RWPE2 (cell line): Measurements from ENCODE around the gene TMEM143.

Source experiments
- ATAC-seq: fragments of 200-7000 bp; cut with Tn5 transposase; 3 replicates; pipeline ENCODE4 v1.9.1; 2021; ENCODE audit warnings: low read depth
- DNase-seq: peaks from one replicate; pipeline ENCODE4 v3.0.0-alpha.2; 2020; ENCODE audit warnings: low spot score
- H3K27ac ChIP-seq: fragments of 450-650 bp; 2 replicates; pipeline ENCODE4 v1.5.1; 2017; ENCODE audit warnings: mild to moderate bottlenecking; ENCODE audit not compliant: poor library complexity, severe bottlenecking
- H3K27me3 ChIP-seq: fragments of 250-450 bp; sonication (Bioruptor Pico); 2 replicates; pipeline ENCODE4 v1.5.1; 2021; ENCODE audit warnings: mild to moderate bottlenecking, moderate library complexity; ENCODE audit not compliant: insufficient read depth, poor library complexity, severe bottlenecking
- H3K36me3 ChIP-seq: fragments of 250-450 bp; sonication (Bioruptor Pico); 2 replicates; pipeline ENCODE4 v1.5.1; 2020; ENCODE audit warnings: low read depth, mild to moderate bottlenecking, moderate library complexity
- H3K4me1 ChIP-seq: fragments of 250-450 bp; sonication (Bioruptor Pico); 2 replicates; pipeline ENCODE4 v1.5.1; 2021; ENCODE audit warnings: mild to moderate bottlenecking, moderate library complexity; ENCODE audit not compliant: insufficient read depth, poor library complexity, severe bottlenecking
- H3K4me3 ChIP-seq: fragments of 250-450 bp; sonication (Bioruptor Pico); 2 replicates; pipeline ENCODE4 v1.5.1; 2021; ENCODE audit warnings: mild to moderate bottlenecking, moderate library complexity; ENCODE audit not compliant: severe bottlenecking
- H3K9me3 ChIP-seq: fragments of 250-450 bp; sonication (Bioruptor Pico); 2 replicates; pipeline ENCODE4 v1.5.1; 2021; ENCODE audit warnings: mild to moderate bottlenecking, moderate library complexity; ENCODE audit not compliant: severe bottlenecking
- TF ChIP-seq, protein P1 (sequence below): fragments of 450-650 bp; IDR thresholded peaks from one replicate; pipeline ENCODE4 v1.5.1; 2017; ENCODE audit warnings: mild to moderate bottlenecking, moderate library complexity; ENCODE audit not compliant: poor library complexity, severe bottlenecking

Gene TMEM143

DNA sequence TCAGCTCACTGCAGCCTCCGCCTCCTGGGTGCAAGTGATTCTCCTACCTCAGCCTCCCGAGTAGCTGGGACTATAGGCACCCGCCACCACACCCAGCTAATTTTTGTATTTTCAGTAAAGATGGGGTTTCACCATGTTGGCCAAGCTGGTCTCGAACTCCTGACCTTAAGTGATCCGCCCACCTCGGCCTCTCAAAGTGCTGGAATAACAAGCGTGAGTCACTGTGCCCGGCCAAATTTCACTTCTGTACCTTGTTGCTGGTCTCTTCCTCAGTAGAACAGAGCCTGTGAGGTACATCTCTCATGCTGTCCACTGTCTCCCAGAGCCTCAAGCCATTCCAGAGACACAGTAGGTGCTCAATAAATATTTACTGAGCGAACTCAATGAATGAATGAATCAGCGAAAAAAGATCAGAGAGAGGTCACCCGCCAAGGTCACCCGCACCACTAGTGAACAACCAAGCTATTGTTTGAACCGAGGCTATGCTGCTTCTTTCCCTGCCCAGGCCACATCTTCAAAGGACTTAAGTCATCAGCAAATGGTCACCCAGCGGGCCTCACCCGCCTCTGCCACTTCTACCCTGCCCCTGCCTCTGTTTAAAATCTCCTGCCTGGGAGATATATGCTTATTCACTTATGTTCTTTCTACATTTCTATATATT, 9.3 kb downstream of the TMEM143 start:
- H3K36me3 ChIP-seq, result no peaks in the 10 kb centered on the region
- H3K27ac ChIP-seq, result no peak overlapping the region
- no peak overlapping the region for H3K4me3 ChIP-seq
- no peak for DNase-seq
- no peaks in the 10 kb centered on the region for H3K9me3 ChIP-seq
- TF ChIP-seq, protein P1, sequence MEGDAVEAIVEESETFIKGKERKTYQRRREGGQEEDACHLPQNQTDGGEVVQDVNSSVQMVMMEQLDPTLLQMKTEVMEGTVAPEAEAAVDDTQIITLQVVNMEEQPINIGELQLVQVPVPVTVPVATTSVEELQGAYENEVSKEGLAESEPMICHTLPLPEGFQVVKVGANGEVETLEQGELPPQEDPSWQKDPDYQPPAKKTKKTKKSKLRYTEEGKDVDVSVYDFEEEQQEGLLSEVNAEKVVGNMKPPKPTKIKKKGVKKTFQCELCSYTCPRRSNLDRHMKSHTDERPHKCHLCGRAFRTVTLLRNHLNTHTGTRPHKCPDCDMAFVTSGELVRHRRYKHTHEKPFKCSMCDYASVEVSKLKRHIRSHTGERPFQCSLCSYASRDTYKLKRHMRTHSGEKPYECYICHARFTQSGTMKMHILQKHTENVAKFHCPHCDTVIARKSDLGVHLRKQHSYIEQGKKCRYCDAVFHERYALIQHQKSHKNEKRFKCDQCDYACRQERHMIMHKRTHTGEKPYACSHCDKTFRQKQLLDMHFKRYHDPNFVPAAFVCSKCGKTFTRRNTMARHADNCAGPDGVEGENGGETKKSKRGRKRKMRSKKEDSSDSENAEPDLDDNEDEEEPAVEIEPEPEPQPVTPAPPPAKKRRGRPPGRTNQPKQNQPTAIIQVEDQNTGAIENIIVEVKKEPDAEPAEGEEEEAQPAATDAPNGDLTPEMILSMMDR, result no peak
- ATAC-seq, result no peak
- H3K4me1 ChIP-seq, result no peaks in the 10 kb centered on the region
- no peaks in the 10 kb centered on the region for H3K27me3 ChIP-seq

DNA sequence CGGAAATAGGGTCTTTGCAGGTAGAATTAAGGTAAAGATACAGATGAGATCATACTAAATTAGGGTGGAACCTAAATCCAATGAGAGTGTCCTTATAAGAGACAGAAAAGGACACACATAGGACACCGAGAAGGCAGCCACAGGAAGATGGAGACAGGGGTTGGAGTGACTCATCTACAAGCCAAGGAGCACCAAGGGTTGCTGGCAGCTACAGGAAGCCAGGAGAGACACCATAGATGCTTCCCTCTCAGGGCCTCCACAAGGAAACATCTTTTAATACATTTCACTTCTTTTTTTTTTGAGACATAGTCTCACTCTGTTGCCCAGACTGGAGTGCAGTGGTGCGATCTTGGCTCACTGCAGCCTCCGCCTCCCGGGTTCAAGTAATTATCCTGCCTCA, 10.1 kb downstream of the TMEM143 start:
- Histone ChIP-seq H3K4me3 (no peak overlapping the region), H3K36me3 (no peaks in the 10 kb centered on the region), H3K9me3 (no peaks in the 10 kb centered on the region), H3K4me1 (no peaks in the 10 kb centered on the region), H3K27me3 (no peaks in the 10 kb centered on the region), H3K27ac (no peak overlapping the region)
- TF ChIP-seq, protein P1, result no peak
- DNase-seq (no peak), ATAC-seq (no peak)

DNA sequence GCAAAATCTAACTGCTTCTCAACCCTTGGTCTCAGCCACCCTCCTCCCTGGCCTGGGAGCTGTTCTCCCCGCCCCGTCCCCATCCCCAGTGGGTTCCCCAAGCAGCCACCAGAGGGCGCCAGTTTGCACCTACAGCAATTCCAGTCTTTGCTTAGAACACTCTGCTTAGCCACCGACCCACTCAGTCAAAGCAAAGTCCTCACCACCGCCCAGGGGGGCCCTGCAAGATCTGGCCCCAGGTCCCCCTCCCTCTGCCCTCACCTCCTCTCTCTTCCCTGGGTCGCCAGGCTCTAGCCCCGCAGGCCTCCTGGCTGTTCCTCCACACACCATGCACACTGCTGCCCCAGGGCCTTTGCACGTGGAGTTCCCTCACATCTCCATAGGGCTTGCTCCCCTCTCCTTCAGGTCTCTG, 12.4 kb downstream of the TMEM143 start:
- no peaks in the 10 kb centered on the region for H3K9me3 ChIP-seq
- no peaks in the 10 kb centered on the region for H3K4me1 ChIP-seq
- no peak overlapping the region for H3K4me3 ChIP-seq
- TF ChIP-seq, protein P1, result peak; percentile 75
- no peak for DNase-seq
- H3K27ac ChIP-seq, result no peak overlapping the region
- peak; percentile 60 for ATAC-seq
- H3K36me3 ChIP-seq, result no peaks in the 10 kb centered on the region
- H3K27me3 ChIP-seq, result no peaks in the 10 kb centered on the region

DNA sequence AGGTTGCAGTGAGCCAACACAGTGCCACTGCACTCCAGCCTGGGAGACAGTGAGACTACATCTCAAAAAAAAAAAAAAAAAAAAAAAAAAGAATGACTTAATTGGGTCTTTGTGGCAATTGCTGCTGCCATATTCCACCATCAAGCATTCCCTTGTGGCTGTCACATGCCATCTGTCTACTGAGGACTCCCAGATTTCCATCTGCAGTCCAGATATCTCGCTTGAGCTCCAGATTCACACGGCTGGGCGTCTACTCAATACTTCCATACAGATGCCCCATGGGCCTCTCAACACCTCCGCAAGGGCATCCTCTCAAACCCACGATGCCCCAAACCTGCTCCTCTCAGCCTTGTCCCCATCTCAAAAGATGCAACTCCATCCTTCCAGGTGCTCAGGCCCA, 12.9 kb downstream of the TMEM143 start:
- Histone ChIP-seq H3K36me3 (no peaks in the 10 kb centered on the region), H3K9me3 (no peaks in the 10 kb centered on the region), H3K4me3 (no peak overlapping the region), H3K27me3 (no peaks in the 10 kb centered on the region), H3K4me1 (no peaks in the 10 kb centered on the region), H3K27ac (no peak overlapping the region)
- ATAC-seq, result no peak
- TF ChIP-seq, protein P1, result no peak
- DNase-seq, result no peak

DNA sequence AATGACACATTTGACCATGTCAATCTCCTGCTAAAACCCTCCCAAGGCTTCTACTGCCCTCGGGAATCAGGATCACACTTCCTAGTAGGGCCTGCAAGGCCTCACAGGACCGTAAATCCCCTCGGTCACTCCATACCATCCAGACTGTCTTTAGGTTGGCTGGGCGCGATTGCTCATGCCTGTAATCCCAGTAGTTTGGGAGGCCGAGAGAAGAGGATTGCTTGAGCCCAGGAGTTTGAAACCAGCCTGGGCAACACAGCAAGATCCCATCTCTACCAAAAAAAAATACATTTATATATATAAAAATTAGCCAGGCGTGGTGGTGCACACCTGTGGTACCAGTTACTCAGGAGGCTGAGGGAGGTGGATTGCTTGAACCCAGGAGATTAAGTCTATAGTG, 15.0 kb downstream of the TMEM143 start:
- TF ChIP-seq, protein P1, result no peak

More for the DNA sequence above, 15.0 kb downstream of the TMEM143 start:
- H3K4me1 ChIP-seq, result no peaks in the 10 kb centered on the region
- no peak for ATAC-seq
- H3K27me3 ChIP-seq, result no peaks in the 10 kb centered on the region
- no peak overlapping the region for H3K4me3 ChIP-seq
- H3K36me3 ChIP-seq, result no peaks in the 10 kb centered on the region
- DNase-seq, result no peak
- H3K27ac ChIP-seq, result no peak overlapping the region
- H3K9me3 ChIP-seq, result no peaks in the 10 kb centered on the region
